NB4 (cell line): Measurements from ENCODE around the gene EPHB1.

ENCODE experiments used
- CTCF ChIP-seq: IDR thresholded peaks from one replicate; pipeline ENCODE4 v1.5.1; 2012; ENCODE audit warnings: low read depth, low read length
- MAX ChIP-seq: IDR thresholded peaks from 2 replicates; pipeline ENCODE4 v1.6.1; 2011; ENCODE audit warnings: low read depth, low read length

GRCh38 chr3:135055449-135055848 lies 260.4 kb downstream of the EPHB1 start:
- TF ChIP-seq MAX: no peak
- TF ChIP-seq CTCF: no peak
